Measurements from ENCODE around the gene KCNG1.
A peak's percentile ranks its signal among the peaks of the same experiment; 100 is the strongest.
"Not testable (repeated sequence)": the region's sequence is repeated elsewhere in the genome, so short reads cannot be mapped to it uniquely, and the experiment has no call there.

The KCNG1 gene

GRCh38 chr20:51022803-51023616, at the start of gene KCNG1:
Gene KCNG1, minus strand, starts transcription at chr20:51023107. Its CDS starts 12,769 bp downstream, at chr20:51010338.
- peak; percentile 16 for DNase-seq (ENCODE audit: low read depth)

- no peak for DNase-seq (ENCODE audit: low read depth)
These were observed 47.7 kb upstream of the KCNG1 start for GRCh38 chr20:51070621-51071020.

- no peak for DNase-seq (ENCODE audit: low read depth)
These were observed 44.9 kb upstream of the KCNG1 start for GRCh38 chr20:51067792-51068191.

- no peak for DNase-seq (ENCODE audit: low read depth)
These were observed 42.7 kb upstream of the KCNG1 start for GRCh38 chr20:51065615-51066014.

GRCh38 chr20:51064137-51064536, 41.2 kb upstream of the KCNG1 start:
- no peak for DNase-seq (ENCODE audit: low read depth)

- DNase-seq (ENCODE audit: low read depth), result no peak
These were observed 39.2 kb upstream of the KCNG1 start for GRCh38 chr20:51062065-51062464.

- no peak for DNase-seq (ENCODE audit: low read depth)
These were observed 38.6 kb upstream of the KCNG1 start for GRCh38 chr20:51061418-51062045.

- DNase-seq (ENCODE audit: low read depth), result no peak
These were observed 37.4 kb upstream of the KCNG1 start for GRCh38 chr20:51060301-51060700.

GRCh38 chr20:51059862-51060261, 37.0 kb upstream of the KCNG1 start:
- no peak for DNase-seq (ENCODE audit: low read depth)

GRCh38 chr20:51058017-51058416, 35.1 kb upstream of the KCNG1 start:
- no peak for DNase-seq (ENCODE audit: low read depth)

- no peak for DNase-seq (ENCODE audit: low read depth)
These were observed 31.3 kb upstream of the KCNG1 start for GRCh38 chr20:51054233-51054632.

GRCh38 chr20:51050531-51051075, 27.7 kb upstream of the KCNG1 start:
- DNase-seq (ENCODE audit: low read depth), result no peak

- no peak for DNase-seq (ENCODE audit: low read depth)
These were observed 23.4 kb upstream of the KCNG1 start for GRCh38 chr20:51046021-51046985.

GRCh38 chr20:51045492-51045891, 22.6 kb upstream of the KCNG1 start:
- not testable (repeated sequence) for DNase-seq (ENCODE audit: low read depth)

- no peak for DNase-seq (ENCODE audit: low read depth)
These were observed 21.9 kb upstream of the KCNG1 start for GRCh38 chr20:51044796-51045195.

- DNase-seq (ENCODE audit: low read depth), result no peak
These were observed 20.9 kb upstream of the KCNG1 start for GRCh38 chr20:51043811-51044210.

- no peak for DNase-seq (ENCODE audit: low read depth)
These were observed 19.8 kb upstream of the KCNG1 start for GRCh38 chr20:51042657-51043247.

- DNase-seq (ENCODE audit: low read depth), result no peak
These were observed 19.2 kb upstream of the KCNG1 start for GRCh38 chr20:51042064-51042463.

GRCh38 chr20:51037532-51038115, 14.7 kb upstream of the KCNG1 start:
- DNase-seq (ENCODE audit: low read depth), result no peak

- no peak for DNase-seq (ENCODE audit: low read depth)
These were observed 14.1 kb upstream of the KCNG1 start for GRCh38 chr20:51036827-51037531.

- no peak for DNase-seq (ENCODE audit: low read depth)
These were observed 13.3 kb upstream of the KCNG1 start for GRCh38 chr20:51036226-51036625.

All from stimulated activated CD8-positive, alpha-beta memory T cell treated with anti-CD3 and anti-CD28 coated beads, Interleukin-15, amount 100 ng/mL, for 24 hours (primary cell).